Measurements from ENCODE around the gene BRINP3.

The BRINP3 gene

GRCh38 chr1:190439447-190439846 lies 38.2 kb downstream of the BRINP3 start:
- TF ChIP-seq CTCF (IDR thresholded peaks at IDR 0.05; ENCODE audit: extremely low read depth, insufficient read depth, missing control alignments), result no peak
- in situ Hi-C loops (cut with MboI; ENCODE audit: low pct_unique_long_range_greater_than_20kb, low sequenced_read_pairs, unreplicated experiment), result no loop called here
- DNase-seq (ENCODE audit: low spot score), result no peak

DNA sequence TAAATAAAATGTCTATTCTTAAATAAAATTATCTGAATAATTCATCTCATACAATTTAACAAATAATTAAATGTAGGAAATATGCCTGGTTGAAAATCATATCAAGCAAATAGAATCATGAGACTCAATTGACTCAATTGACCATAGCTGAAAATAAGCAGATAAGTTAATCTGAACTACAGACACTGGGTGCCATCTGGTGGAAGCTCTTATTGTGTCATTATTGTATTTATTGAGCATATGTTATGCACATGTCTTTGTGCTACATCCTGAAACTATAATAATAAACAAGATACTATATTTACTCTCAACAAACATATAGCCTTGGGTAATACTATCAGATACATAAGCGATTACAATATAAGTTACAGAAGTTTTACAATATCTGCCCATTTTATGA lies 41.0 kb downstream of the BRINP3 start:
- in situ Hi-C loops (cut with MboI; ENCODE audit: low pct_unique_long_range_greater_than_20kb, low sequenced_read_pairs, unreplicated experiment), result no loop called here
- TF ChIP-seq CTCF (IDR thresholded peaks at IDR 0.05; ENCODE audit: extremely low read depth, insufficient read depth, missing control alignments), result peak; percentile 43
- DNase-seq (ENCODE audit: low spot score), result peak; percentile 10

- TF ChIP-seq CTCF (IDR thresholded peaks at IDR 0.05; ENCODE audit: extremely low read depth, insufficient read depth, missing control alignments), result no peak
- in situ Hi-C loops (cut with MboI; ENCODE audit: low pct_unique_long_range_greater_than_20kb, low sequenced_read_pairs, unreplicated experiment), result no loop called here
- no peak for DNase-seq (ENCODE audit: low spot score)
These were observed 47.7 kb downstream of the BRINP3 start for GRCh38 chr1:190429932-190430331.

DNA sequence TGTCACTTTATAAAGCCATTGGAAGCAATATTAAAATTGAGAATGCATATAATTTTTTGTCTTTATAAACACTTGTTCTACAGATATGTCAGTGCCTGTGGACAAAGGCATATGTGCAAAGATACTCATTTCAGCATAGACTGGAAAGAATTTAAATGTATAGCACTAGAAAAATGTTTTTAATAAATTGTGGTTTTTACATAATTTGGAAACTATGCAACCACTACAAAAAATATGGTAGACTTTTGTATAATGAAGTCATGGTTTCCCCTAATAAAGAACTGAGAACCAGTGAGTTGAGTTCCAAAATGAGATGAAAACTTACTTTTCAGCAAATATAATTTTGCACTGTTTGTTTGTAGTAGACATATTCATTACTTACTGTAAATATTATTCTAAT lies 48.5 kb downstream of the BRINP3 start:
- in situ Hi-C loops (cut with MboI; ENCODE audit: low pct_unique_long_range_greater_than_20kb, low sequenced_read_pairs, unreplicated experiment), result no loop called here
- DNase-seq (ENCODE audit: low spot score), result no peak
- TF ChIP-seq CTCF (IDR thresholded peaks at IDR 0.05; ENCODE audit: extremely low read depth, insufficient read depth, missing control alignments), result no peak

- DNase-seq (ENCODE audit: low spot score), result no peak
- no peak for TF ChIP-seq CTCF (IDR thresholded peaks at IDR 0.05; ENCODE audit: extremely low read depth, insufficient read depth, missing control alignments)
These were observed 61.4 kb downstream of the BRINP3 start for GRCh38 chr1:190416239-190416638.

GRCh38 chr1:190413142-190413541 lies 64.5 kb downstream of the BRINP3 start:
- DNase-seq (ENCODE audit: low spot score), result no peak
- no peak for TF ChIP-seq CTCF (IDR thresholded peaks at IDR 0.05; ENCODE audit: extremely low read depth, insufficient read depth, missing control alignments)
- in situ Hi-C loops (cut with MboI; ENCODE audit: low pct_unique_long_range_greater_than_20kb, low sequenced_read_pairs, unreplicated experiment), result no loop called here

More at GRCh38 chr1:190416239-190416638, 61.4 kb downstream of the BRINP3 start:
- in situ Hi-C loops (cut with MboI; ENCODE audit: low pct_unique_long_range_greater_than_20kb, low sequenced_read_pairs, unreplicated experiment), result no loop called here

DNA sequence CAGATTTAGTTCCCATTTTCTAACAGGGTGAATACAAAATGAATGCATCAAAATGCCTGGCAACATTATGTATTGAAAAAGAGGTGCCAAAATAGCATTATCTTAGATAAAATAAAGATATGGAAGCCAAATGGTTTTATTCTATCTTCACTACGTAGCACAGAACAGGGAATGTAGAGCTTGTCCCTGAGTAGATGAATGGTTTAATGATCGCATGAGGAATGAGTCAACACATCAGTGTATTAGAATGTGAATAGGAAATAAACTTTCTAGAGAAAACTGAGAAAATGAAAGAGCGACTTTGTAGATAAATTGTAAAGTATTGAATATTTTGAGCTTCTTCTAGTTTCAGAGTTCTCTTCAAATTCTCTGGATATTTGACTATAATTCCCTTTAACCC lies 74.3 kb downstream of the BRINP3 start:
- in situ Hi-C loops (cut with MboI; ENCODE audit: low pct_unique_long_range_greater_than_20kb, low sequenced_read_pairs, unreplicated experiment), result no loop called here
- no peak for TF ChIP-seq CTCF (IDR thresholded peaks at IDR 0.05; ENCODE audit: extremely low read depth, insufficient read depth, missing control alignments)
- DNase-seq (ENCODE audit: low spot score), result no peak
